Measurements from ENCODE around the gene TSPAN9.

The TSPAN9 gene

GRCh38 chr12:3292677-3293412, 215.7 kb downstream of the TSPAN9 start:
- DNase-seq (ENCODE audit: low read depth), result no peak
- no peak overlapping the region for H3K9ac ChIP-seq (ENCODE audit: low read length)
- no peaks in the 10 kb centered on the region for H3K9me3 ChIP-seq (ENCODE audit: control insufficient read depth, low read length)
- peaks cover 9% of the 10 kb centered on the region for H3K27me3 ChIP-seq (replicated peaks; ENCODE audit: control insufficient read depth, insufficient read depth, low read length)
- peaks cover 3% of the 10 kb centered on the region for H3K4me1 ChIP-seq (ENCODE audit: control insufficient read depth, insufficient read depth, low read length)
- no peak overlapping the region for H3K4me3 ChIP-seq (ENCODE audit: low read length)
- H3K36me3 ChIP-seq (ENCODE audit: control insufficient read depth, insufficient read depth, low read length, severe bottlenecking), result no peaks in the 10 kb centered on the region

DNA sequence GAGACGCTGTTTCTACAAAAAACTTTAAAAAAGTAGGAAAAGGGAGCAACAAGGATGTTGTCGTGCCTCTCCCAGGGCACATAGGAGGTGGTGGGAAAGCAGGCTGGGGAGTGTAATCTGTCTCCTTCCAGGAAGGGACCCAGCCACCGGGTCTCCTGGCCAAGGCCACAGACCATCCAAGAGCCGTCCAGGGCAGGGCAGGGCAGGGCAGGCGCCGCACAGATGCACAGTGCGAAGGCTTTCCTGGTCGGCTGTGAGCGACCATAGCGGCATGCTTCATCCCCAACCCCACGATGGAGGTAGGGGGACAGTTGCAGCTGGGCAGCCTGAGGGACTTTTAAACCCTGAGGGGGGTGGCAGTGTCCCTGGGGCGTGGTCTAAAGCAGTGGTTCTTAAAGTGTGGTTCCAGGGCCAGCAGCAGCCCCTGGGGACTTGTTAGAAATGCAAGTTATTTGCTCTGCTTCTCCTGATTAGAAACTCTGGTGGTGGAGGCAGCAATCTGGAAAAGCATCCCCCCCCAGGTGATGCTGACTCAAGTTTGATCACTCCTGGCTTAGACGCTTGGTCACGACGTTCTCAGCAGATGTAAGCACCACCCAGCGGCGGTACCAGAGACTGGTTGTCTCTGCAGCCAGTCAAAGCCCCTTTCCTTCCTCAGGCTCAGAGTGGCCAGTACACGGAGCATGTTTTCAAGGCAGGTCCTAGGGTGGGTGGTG, 216.4 kb downstream of the TSPAN9 start:
- no peaks in the 10 kb centered on the region for H3K36me3 ChIP-seq (ENCODE audit: control insufficient read depth, insufficient read depth, low read length, severe bottlenecking)
- H3K4me1 ChIP-seq (ENCODE audit: control insufficient read depth, insufficient read depth, low read length), result peaks cover 3% of the 10 kb centered on the region
- H3K27me3 ChIP-seq (replicated peaks; ENCODE audit: control insufficient read depth, insufficient read depth, low read length), result peaks cover 5% of the 10 kb centered on the region
- DNase-seq (ENCODE audit: low read depth), result no peak
- no peak overlapping the region for H3K9ac ChIP-seq (ENCODE audit: low read length)
- no peak overlapping the region for H3K4me3 ChIP-seq (ENCODE audit: low read length)
- H3K9me3 ChIP-seq (ENCODE audit: control insufficient read depth, low read length), result no peaks in the 10 kb centered on the region

GRCh38 chr12:3294481-3294911, 217.3 kb downstream of the TSPAN9 start:
- H3K4me3 ChIP-seq (ENCODE audit: low read length), result no peak overlapping the region
- DNase-seq (ENCODE audit: low read depth), result no peak
- peaks cover 3% of the 10 kb centered on the region for H3K27me3 ChIP-seq (replicated peaks; ENCODE audit: control insufficient read depth, insufficient read depth, low read length)
- H3K9ac ChIP-seq (ENCODE audit: low read length), result no peak overlapping the region
- no peaks in the 10 kb centered on the region for H3K9me3 ChIP-seq (ENCODE audit: control insufficient read depth, low read length)
- peaks cover 3% of the 10 kb centered on the region for H3K4me1 ChIP-seq (ENCODE audit: control insufficient read depth, insufficient read depth, low read length)
- no peaks in the 10 kb centered on the region for H3K36me3 ChIP-seq (ENCODE audit: control insufficient read depth, insufficient read depth, low read length, severe bottlenecking)

DNA sequence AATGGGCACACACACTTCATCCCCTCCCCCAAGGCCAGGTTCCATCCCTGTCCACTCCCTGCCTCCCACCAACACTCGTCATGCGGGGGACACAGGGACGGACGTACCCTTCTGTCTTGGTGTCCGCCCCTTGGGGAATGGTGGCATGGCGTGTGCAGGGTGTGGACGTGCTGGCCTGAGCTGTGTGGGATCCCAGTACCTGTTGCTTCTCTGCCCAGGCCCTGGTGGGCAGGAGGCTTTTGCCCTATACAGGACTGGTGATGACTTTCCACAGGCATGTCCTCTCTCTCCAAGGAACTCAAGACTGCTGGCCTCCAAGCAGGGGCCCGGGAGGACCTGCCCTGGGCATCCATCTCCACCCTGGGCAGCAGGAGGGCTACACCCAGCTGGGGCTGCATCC, 218.0 kb downstream of the TSPAN9 start:
- H3K4me1 ChIP-seq (ENCODE audit: control insufficient read depth, insufficient read depth, low read length), result peaks cover 6% of the 10 kb centered on the region
- no peaks in the 10 kb centered on the region for H3K9me3 ChIP-seq (ENCODE audit: control insufficient read depth, low read length)

DNA sequence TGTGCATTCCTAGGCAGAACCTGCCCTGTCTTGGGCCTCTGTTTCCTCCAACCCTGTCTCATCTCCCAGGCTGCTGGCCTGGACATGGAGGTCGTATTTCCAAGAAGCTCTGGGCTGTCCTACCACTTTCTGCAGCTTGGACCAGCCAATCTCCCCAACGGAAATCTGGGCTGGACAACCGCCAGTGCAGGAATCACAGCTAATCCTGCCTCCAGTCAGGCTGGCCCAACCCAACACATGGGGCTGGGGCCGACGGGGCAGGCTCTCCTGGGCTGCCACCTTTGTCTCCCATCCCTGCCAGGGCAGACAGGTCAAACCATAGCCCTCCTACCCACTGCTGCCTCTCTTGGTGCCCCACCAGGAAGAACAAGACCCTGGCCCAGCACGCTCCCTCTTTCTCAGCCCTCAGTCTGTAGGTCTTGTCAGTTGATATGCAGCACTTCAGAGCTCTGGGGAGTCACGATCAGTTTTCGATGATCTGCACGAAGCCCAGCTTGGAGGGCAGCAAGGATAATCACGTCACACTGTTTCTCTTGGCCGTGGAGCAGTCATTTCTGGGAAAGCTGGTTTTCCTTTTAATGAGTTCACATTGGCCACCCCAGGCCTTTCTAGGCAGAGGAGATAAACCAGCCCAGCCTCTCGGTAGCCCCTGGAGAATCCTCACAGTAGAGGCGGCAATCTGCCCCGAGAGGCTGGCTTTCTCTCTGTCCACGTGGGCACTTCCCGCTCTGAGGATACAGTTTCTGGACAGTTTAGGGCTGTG, 218.6 kb downstream of the TSPAN9 start:
- Histone ChIP-seq H3K36me3 (ENCODE audit: control insufficient read depth, insufficient read depth, low read length, severe bottlenecking) (no peaks in the 10 kb centered on the region), H3K27me3 (replicated peaks; ENCODE audit: control insufficient read depth, insufficient read depth, low read length) (peaks cover 3% of the 10 kb centered on the region), H3K9ac (ENCODE audit: low read length) (no peak overlapping the region), H3K4me1 (ENCODE audit: control insufficient read depth, insufficient read depth, low read length) (peaks cover 8% of the 10 kb centered on the region), H3K9me3 (ENCODE audit: control insufficient read depth, low read length) (no peaks in the 10 kb centered on the region), H3K4me3 (ENCODE audit: low read length) (no peak overlapping the region)
- DNase-seq (ENCODE audit: low read depth), result peak; percentile 53

More for the DNA sequence above, 218.0 kb downstream of the TSPAN9 start:
- Histone ChIP-seq H3K27me3 (replicated peaks; ENCODE audit: control insufficient read depth, insufficient read depth, low read length) (peaks cover 3% of the 10 kb centered on the region), H3K4me3 (ENCODE audit: low read length) (no peak overlapping the region), H3K36me3 (ENCODE audit: control insufficient read depth, insufficient read depth, low read length, severe bottlenecking) (no peaks in the 10 kb centered on the region), H3K9ac (ENCODE audit: low read length) (no peak overlapping the region)
- DNase-seq (ENCODE audit: low read depth), result no peak

- no peak for DNase-seq (ENCODE audit: low read depth)
- H3K36me3 ChIP-seq (ENCODE audit: control insufficient read depth, insufficient read depth, low read length, severe bottlenecking), result no peaks in the 10 kb centered on the region
Measured at GRCh38 chr12:3296409-3296701, 219.2 kb downstream of the TSPAN9 start.

DNA sequence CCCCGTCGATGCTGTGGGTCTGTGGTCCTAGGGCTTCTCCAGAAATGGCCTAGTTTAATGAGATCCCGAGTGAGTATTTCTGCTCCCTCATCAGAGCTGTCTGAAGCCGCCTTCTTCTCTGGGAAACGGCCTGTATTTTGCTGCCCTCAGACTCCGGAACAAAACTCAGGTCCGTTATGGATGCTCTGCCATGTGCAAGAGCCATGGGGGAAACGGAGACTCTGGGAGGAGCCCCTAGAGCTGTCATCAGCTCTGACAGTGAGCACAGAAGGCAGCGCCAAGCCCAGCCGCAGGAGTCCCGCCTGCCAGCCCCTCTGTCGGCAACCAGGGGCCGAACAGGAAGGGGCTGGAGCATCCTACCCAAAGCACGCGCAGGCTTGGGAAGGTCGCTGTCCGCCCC, 221.4 kb downstream of the TSPAN9 start:
- Histone ChIP-seq H3K4me1 (ENCODE audit: control insufficient read depth, insufficient read depth, low read length) (peaks cover 8% of the 10 kb centered on the region), H3K27me3 (replicated peaks; ENCODE audit: control insufficient read depth, insufficient read depth, low read length) (peaks cover 3% of the 10 kb centered on the region), H3K9ac (ENCODE audit: low read length) (no peak overlapping the region), H3K4me3 (ENCODE audit: low read length) (no peak overlapping the region), H3K36me3 (ENCODE audit: control insufficient read depth, insufficient read depth, low read length, severe bottlenecking) (no peaks in the 10 kb centered on the region), H3K9me3 (ENCODE audit: control insufficient read depth, low read length) (no peaks in the 10 kb centered on the region)
- no peak for DNase-seq (ENCODE audit: low read depth)

More at GRCh38 chr12:3296409-3296701, 219.2 kb downstream of the TSPAN9 start:
- Histone ChIP-seq H3K4me3 (ENCODE audit: low read length) (no peak overlapping the region), H3K9ac (ENCODE audit: low read length) (no peak overlapping the region), H3K4me1 (ENCODE audit: control insufficient read depth, insufficient read depth, low read length) (peaks cover 8% of the 10 kb centered on the region), H3K9me3 (ENCODE audit: control insufficient read depth, low read length) (no peaks in the 10 kb centered on the region), H3K27me3 (replicated peaks; ENCODE audit: control insufficient read depth, insufficient read depth, low read length) (peaks cover 3% of the 10 kb centered on the region)

DNA sequence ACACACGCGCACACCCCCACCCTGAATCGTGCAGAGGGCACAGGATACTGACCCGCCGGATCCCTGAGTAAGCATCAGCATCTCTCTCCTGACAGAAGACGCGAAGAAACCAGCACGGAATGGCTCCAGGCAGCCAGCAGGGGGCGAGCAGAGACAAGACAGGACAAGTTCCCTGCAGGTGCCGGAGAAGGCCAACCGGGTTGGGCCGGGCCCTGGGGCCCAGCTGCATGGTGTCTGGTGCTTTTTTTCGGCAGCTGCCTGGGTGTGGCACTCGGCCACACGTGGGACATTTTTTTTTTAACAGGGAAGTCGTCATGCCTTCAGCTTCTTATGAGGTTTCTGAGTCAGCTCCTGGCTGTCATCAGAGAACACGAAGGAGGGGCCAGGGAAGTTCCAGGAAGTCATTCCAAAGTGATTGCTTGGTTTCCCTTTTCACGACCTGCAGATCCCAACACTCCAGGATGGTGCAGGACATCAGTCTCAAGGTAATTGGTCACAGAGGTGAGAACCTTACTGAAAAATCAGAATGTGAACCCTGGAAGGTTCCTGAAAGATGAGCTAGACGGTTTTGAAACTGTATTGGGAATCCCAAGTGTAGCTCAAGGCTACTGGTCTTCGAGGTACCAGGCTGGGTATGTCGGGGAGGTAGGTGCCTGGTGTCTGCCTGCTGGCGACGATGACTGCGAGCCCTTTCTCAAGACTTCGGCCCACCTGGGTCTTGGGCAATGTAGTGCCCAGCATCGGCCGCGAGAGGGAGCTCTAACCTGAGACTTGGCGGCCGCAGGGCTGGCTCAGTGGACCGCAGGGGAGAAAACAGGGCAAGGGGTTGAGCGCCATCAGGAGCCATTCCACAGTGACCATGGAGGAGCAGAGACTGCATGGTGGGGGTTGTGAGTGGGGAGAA, 223.0 kb downstream of the TSPAN9 start:
- H3K27me3 ChIP-seq (replicated peaks; ENCODE audit: control insufficient read depth, insufficient read depth, low read length), result peaks cover 3% of the 10 kb centered on the region

DNA sequence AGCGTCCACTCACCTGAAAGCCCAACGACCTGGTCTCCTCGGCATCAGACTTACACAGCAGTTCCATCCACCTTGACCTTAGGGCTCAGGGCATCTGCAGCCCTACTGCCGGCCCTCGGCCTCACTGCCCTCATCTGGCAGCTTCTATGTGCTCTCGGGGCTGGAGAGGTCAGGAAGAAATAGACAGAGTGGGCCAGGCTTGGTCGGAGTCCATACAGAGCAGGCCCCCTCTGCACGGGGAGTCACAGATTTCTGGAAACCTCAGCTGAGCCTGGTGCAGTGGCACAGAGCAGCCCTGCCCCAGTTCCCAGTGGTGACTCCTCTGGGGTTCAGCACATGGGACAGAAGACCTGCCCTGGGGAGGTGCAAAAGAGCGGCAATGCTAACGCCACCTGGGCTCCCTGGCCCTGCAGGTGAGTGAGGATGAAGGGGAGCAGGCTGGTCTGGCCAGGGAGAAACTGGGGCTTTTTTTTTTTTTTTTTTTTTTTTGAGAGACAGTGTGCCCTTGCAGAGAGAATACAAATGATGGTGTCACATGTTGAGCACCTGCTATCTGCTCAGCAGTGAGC, 223.7 kb downstream of the TSPAN9 start:
- DNase-seq (ENCODE audit: low read depth), result no peak
- no peaks in the 10 kb centered on the region for H3K36me3 ChIP-seq (ENCODE audit: control insufficient read depth, insufficient read depth, low read length, severe bottlenecking)
- no peaks in the 10 kb centered on the region for H3K9me3 ChIP-seq (ENCODE audit: control insufficient read depth, low read length)
- H3K27me3 ChIP-seq (replicated peaks; ENCODE audit: control insufficient read depth, insufficient read depth, low read length), result no peaks in the 10 kb centered on the region
- H3K4me3 ChIP-seq (ENCODE audit: low read length), result no peak overlapping the region
- no peak overlapping the region for H3K9ac ChIP-seq (ENCODE audit: low read length)
- H3K4me1 ChIP-seq (ENCODE audit: control insufficient read depth, insufficient read depth, low read length), result peaks cover 11% of the 10 kb centered on the region

More for the DNA sequence above, 223.0 kb downstream of the TSPAN9 start:
- H3K4me3 ChIP-seq (ENCODE audit: low read length), result peak overlapping the region; percentile 73
- H3K9ac ChIP-seq (ENCODE audit: low read length), result no peak overlapping the region
- H3K36me3 ChIP-seq (ENCODE audit: control insufficient read depth, insufficient read depth, low read length, severe bottlenecking), result no peaks in the 10 kb centered on the region
- no peaks in the 10 kb centered on the region for H3K9me3 ChIP-seq (ENCODE audit: control insufficient read depth, low read length)
- peaks cover 14% of the 10 kb centered on the region for H3K4me1 ChIP-seq (ENCODE audit: control insufficient read depth, insufficient read depth, low read length)
- DNase-seq (ENCODE audit: low read depth), result peak; percentile 90

DNA sequence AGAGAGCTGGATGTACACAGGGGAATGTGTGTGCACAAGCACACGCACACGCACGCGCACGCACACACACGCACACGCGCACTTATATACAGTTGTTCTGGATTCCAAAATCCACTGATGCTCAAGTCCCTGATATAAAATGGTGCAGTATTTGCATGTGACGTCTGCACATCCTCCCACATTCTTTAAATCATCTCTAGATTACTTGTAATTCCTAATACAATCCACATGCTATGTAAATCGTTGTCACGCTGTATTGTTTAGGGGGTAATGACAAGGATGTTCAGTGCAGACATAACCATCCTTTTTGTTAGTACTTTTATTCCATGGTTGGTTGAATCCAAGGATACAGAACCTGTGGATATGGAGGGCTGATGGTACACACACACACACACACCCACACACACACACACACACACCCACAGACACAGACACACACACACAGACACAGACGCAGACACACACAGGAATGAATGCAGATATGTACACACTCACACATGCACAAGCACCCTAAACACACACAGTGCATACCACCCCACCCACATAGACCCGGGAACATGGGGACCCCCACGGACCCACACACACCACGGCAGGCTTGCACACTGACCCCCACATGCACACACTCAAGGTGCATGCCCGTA, 225.3 kb downstream of the TSPAN9 start:
- H3K4me1 ChIP-seq (ENCODE audit: control insufficient read depth, insufficient read depth, low read length), result peaks cover 10% of the 10 kb centered on the region
- no peaks in the 10 kb centered on the region for H3K36me3 ChIP-seq (ENCODE audit: control insufficient read depth, insufficient read depth, low read length, severe bottlenecking)
- no peak overlapping the region for H3K9ac ChIP-seq (ENCODE audit: low read length)
- H3K27me3 ChIP-seq (replicated peaks; ENCODE audit: control insufficient read depth, insufficient read depth, low read length), result peaks cover 3% of the 10 kb centered on the region
- H3K9me3 ChIP-seq (ENCODE audit: control insufficient read depth, low read length), result no peaks in the 10 kb centered on the region
- no peak overlapping the region for H3K4me3 ChIP-seq (ENCODE audit: low read length)
- no peak for DNase-seq (ENCODE audit: low read depth)
